Stomach (tissue), 4 donors: ENCODE results near the gene FCER1G.

Experiments
- CTCF ChIP-seq, 7 experiments: fragments of 450-650 bp in 4 of 7; fragments of 200-600 bp in 3 of 7; sonication (generic) in 3 of 7; IDR thresholded peaks; one replicate each; pipeline ENCODE4 v1.5.1; 2016 to 2019; ENCODE audit warnings: antibody characterized with exemption in 7 of 7, control low read depth in 2 of 7, mild to moderate bottlenecking in 1 of 7
- EP300 ChIP-seq: sonication (generic); formaldehyde crosslinking; IDR thresholded peaks from one replicate; pipeline ENCODE4 v1.6.1; 2017; ENCODE audit warnings: antibody characterized with exemption
- POLR2A ChIP-seq, 4 donors: fragments of 450-650 bp; IDR thresholded peaks; one replicate each; pipeline ENCODE4 v1.6.1; 2016; ENCODE audit warnings: antibody characterized with exemption in 4 of 4, control low read depth in 2 of 4, mild to moderate bottlenecking in 1 of 4, moderate library complexity in 1 of 4

- no peak for TF ChIP-seq CTCF (IDR thresholded peaks at IDR 0.05)
- no peak for TF ChIP-seq POLR2A (IDR thresholded peaks at IDR 0.05)
- no peak for TF ChIP-seq EP300
These were observed 10.1 kb downstream of the FCER1G start for GRCh38 chr1:161225178-161225533.
